ENCODE data around the gene MARCHF2. TPM values are rescaled to one million over a fixed set of nuclear protein-coding genes. Genes with fewer than 3 reads are reported as not detected.

The MARCHF2 gene
- total and polyA plus RNA-seq, 2 donors (not counting 1 experiment from before 2014, with no cell fraction given) = 22.9 to 52.6 TPM

- H3K4me3 Mint-ChIP-seq = no peak overlapping the region
- ChIA-PET POLR2A (no interaction called here), CTCF (no interaction called here)
Observed at GRCh38 chr19:8478598-8478997, 65.5 kb downstream of the MARCHF2 start.

DNA sequence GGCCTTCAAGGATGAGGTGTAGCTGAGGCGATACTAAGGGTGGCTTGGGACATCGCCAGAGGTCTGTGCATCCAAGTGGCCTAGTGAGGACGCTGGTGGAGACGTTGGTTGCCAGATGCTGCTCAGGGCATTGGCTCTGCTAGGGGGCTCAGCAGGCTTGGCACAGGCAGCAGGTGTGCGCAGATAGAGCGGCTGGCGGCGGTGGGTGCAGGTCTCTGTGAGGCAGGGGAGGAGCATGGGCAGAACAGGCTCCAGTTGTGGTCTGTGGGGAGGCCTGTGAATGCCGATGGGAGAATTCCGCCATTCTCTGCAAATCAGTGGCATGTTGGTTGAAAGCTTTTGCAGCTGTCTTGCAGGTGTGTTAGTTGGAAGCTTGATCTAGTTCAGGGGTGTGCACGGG is 68.1 kb downstream of the MARCHF2 start:
- Mint-ChIP-seq H3K4me3 (no peak overlapping the region), H3K27me3 (no peaks in the 10 kb centered on the region), H3K27ac (no peak overlapping the region), H3K4me1 (peaks cover 23% of the 10 kb centered on the region), H3K9me3 (ENCODE audit: insufficient read depth) (no peaks in the 10 kb centered on the region)
- H4K20me1 ChIP-seq (ENCODE audit: control insufficient read depth, insufficient read depth, low read length, poor library complexity, severe bottlenecking) = peaks cover 98% of the 10 kb centered on the region
- peaks cover 95% of the 10 kb centered on the region for H3K79me2 ChIP-seq (ENCODE audit: control insufficient read depth, insufficient read depth, low read length)
- H3K36me3 ChIP-seq (replicated peaks in 1 of 2; ENCODE audit: control extremely low read depth in 1 of 2, control insufficient read depth in 1 of 2, extremely low read depth in 1 of 2, insufficient read depth in 2 of 2, low read length in 1 of 2) = peaks cover 5 to 82% of the 10 kb centered on the region in 2 experiments
- no peaks in the 10 kb centered on the region for H3K27me3 ChIP-seq (replicated peaks in 1 of 4; ENCODE audit: control extremely low read depth in 1 of 4, control insufficient read depth in 3 of 4, insufficient read depth in 4 of 4, low read length in 3 of 4)
- TF ChIP-seq EZH2 (IDR thresholded peaks at IDR 0.05; ENCODE audit: borderline replicate concordance, insufficient read depth, low read depth, low read length, poor library complexity, severe bottlenecking) = no peak
- H3K4me1 ChIP-seq (ENCODE audit: control insufficient read depth in 2 of 2, insufficient read depth in 2 of 2, low read length in 2 of 2) = peaks cover 0 to 5% of the 10 kb centered on the region in 2 donors
- intact Hi-C loops (cut with micrococcal nuclease) = no loop called here
- H3K9ac ChIP-seq (ENCODE audit: low read length) = no peak overlapping the region
- no peak for DNase-seq
- no peak overlapping the region for H2AFZ ChIP-seq (ENCODE audit: insufficient read depth, low read depth, low read length, poor library complexity, severe bottlenecking)
- ChIA-PET CTCF (no interaction called here), POLR2A (no interaction called here)
- H3K4me2 ChIP-seq (replicated peaks; ENCODE audit: low read depth, low read length, poor library complexity, severe bottlenecking) = no peak overlapping the region
- WGBS (ENCODE audit: insufficient coverage) = 80% methylated on average over 10 of the region's 11 CpGs
- no peak overlapping the region for H3K27ac ChIP-seq (ENCODE audit: low read length in 2 of 2)
- no peak for ATAC-seq (ENCODE audit: low read depth)
- H3K4me3 ChIP-seq (ENCODE audit: control extremely low read depth in 1 of 5, extremely low read depth in 1 of 5, insufficient read depth in 1 of 5, low read depth in 2 of 5, low read length in 4 of 5) = no peak overlapping the region
- H3K9me3 ChIP-seq (ENCODE audit: control extremely low read depth in 1 of 3, control insufficient read depth in 2 of 3, insufficient read depth in 1 of 3, low read length in 2 of 3) = peaks cover 0 to 3% (median 0%) of the 10 kb centered on the region in 3 donors

More at GRCh38 chr19:8478598-8478997, 65.5 kb downstream of the MARCHF2 start:
- Mint-ChIP-seq H3K4me1 (peaks cover 41% of the 10 kb centered on the region), H3K27me3 (no peaks in the 10 kb centered on the region), H3K9me3 (ENCODE audit: insufficient read depth) (no peaks in the 10 kb centered on the region), H3K27ac (peak overlapping the region; percentile 63)
- TF ChIP-seq, protein P1, sequence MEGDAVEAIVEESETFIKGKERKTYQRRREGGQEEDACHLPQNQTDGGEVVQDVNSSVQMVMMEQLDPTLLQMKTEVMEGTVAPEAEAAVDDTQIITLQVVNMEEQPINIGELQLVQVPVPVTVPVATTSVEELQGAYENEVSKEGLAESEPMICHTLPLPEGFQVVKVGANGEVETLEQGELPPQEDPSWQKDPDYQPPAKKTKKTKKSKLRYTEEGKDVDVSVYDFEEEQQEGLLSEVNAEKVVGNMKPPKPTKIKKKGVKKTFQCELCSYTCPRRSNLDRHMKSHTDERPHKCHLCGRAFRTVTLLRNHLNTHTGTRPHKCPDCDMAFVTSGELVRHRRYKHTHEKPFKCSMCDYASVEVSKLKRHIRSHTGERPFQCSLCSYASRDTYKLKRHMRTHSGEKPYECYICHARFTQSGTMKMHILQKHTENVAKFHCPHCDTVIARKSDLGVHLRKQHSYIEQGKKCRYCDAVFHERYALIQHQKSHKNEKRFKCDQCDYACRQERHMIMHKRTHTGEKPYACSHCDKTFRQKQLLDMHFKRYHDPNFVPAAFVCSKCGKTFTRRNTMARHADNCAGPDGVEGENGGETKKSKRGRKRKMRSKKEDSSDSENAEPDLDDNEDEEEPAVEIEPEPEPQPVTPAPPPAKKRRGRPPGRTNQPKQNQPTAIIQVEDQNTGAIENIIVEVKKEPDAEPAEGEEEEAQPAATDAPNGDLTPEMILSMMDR (IDR thresholded peaks at IDR 0.05) = no peak
- TF ChIP-seq EZH2 (IDR thresholded peaks at IDR 0.05; ENCODE audit: borderline replicate concordance, insufficient read depth, low read depth, low read length, poor library complexity, severe bottlenecking) = no peak
- Histone ChIP-seq H3K9ac (ENCODE audit: low read length) (no peak overlapping the region), H3K27me3 (replicated peaks in 1 of 4; ENCODE audit: control extremely low read depth in 1 of 4, control insufficient read depth in 3 of 4, insufficient read depth in 4 of 4, low read length in 3 of 4) (no peaks in the 10 kb centered on the region), H3K27ac (ENCODE audit: low read length in 2 of 2) (no peak overlapping the region), H2AFZ (ENCODE audit: insufficient read depth, low read depth, low read length, poor library complexity, severe bottlenecking) (no peak overlapping the region), H3K4me3 (ENCODE audit: control extremely low read depth in 1 of 5, extremely low read depth in 1 of 5, insufficient read depth in 1 of 5, low read depth in 2 of 5, low read length in 4 of 5) (no peak overlapping the region), H3K4me2 (replicated peaks; ENCODE audit: low read depth, low read length, poor library complexity, severe bottlenecking) (no peak overlapping the region), H3K36me3 (replicated peaks in 1 of 2; ENCODE audit: control extremely low read depth in 1 of 2, control insufficient read depth in 1 of 2, extremely low read depth in 1 of 2, insufficient read depth in 2 of 2, low read length in 1 of 2) (peaks cover 10 to 72% of the 10 kb centered on the region in 2 experiments), H4K20me1 (ENCODE audit: control insufficient read depth, insufficient read depth, low read length, poor library complexity, severe bottlenecking) (peaks cover 98% of the 10 kb centered on the region), H3K79me2 (ENCODE audit: control insufficient read depth, insufficient read depth, low read length) (peaks cover 80% of the 10 kb centered on the region), H3K9me3 (ENCODE audit: control extremely low read depth in 1 of 3, control insufficient read depth in 2 of 3, insufficient read depth in 1 of 3, low read length in 2 of 3) (no peaks in the 10 kb centered on the region), H3K4me1 (ENCODE audit: control insufficient read depth in 2 of 2, insufficient read depth in 2 of 2, low read length in 2 of 2) (peaks cover 18 to 30% of the 10 kb centered on the region in 2 donors)
- DNase-seq (no peak), ATAC-seq (ENCODE audit: low read depth) (no peak)
- 94% methylated on average over 2 of the region's 3 CpGs for WGBS (ENCODE audit: insufficient coverage)
- intact Hi-C loops (cut with micrococcal nuclease) = no loop called here
